Measurements from ENCODE around the gene LCMT1.

LCMT1 gene

DNA sequence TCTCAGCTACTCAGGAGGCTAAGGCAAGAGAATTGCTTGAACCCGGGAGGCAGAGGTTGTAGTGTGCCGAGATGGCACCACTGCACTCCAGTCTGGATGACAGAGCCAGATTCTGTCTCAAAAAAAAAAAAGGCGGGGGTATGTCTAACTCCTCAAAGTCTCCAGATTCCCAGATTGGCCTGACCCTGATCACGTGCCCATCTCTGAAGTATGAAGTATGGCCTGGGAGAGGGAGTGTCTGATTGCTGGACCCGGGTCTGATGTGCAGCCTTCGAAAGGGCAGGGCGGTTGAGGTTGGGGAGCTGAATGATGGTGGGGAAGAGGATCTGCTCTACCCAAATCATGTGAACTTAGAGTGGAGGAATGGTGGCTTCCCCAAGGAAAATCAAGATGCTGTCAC is 87.9 kb downstream of the LCMT1 start:
- no peak for DNase-seq

DNA sequence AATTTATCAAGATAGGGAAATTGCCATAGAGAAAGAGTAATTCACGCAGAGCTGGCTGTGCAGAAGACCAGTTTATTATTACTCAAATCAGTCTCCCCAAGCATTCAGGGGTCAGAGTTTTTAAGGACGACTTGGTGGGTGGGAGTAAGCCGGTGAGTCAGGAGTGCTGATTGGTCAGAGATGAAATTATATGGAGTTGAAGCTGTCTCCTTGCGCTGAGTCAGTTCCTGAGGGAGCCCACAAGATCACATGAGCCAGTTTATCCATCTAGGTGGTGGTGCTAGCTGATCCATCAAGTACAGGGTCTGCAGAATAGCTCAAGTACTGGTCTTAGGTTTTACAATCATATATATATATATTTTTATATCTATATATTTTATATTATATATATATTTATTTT is 99.2 kb downstream of the LCMT1 start:
- DNase-seq, result peak; percentile 61 to 82 (median 71)

DNA sequence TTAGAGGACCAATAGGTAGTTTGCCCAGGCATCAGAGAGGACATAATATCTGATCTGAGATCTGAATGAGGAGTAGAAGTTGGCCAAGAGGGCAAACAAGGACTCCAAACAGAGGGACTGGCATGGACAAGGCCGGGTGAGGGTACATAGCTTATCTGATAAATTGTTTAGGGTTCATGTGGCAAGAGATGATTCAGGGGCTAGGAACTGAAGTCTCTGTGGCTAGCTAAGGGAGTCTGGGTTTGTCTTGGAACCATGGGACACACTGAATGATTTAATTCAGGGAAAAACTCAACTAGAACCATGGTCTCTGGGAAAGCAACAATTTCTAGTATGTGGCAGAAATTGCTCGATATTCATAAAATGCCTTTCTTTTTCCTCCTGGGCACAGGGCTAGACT is 101.1 kb downstream of the LCMT1 start:
- no peak for DNase-seq

GRCh38 chr16:25213709-25214397 is 102.3 kb downstream of the LCMT1 start:
- DNase-seq, result no peak

GRCh38 chr16:25217112-25217511 is 105.6 kb downstream of the LCMT1 start:
- no peak for DNase-seq

DNA sequence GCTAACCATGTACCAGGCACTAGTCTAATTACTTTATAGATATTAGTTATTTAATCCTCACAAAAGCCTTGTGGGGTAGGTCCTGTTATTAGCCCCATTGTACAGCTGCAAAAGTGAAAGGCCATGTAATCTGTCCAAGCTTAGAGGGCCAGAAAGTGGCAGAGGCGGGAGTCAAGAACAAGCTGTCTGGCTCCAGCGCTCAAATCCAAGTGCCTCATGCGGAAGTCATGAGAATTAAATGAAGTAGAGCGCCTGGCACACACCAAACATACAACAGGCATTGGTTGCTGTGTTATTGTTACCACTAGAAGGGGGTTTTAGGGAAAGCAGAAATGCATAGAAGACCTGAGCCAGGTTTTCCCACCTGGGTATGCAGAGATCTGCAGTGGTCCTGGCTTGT is 106.4 kb downstream of the LCMT1 start:
- no peak for DNase-seq

GRCh38 chr16:25219070-25219737 is 107.7 kb downstream of the LCMT1 start:
- DNase-seq, result no peak

GRCh38 chr16:25222959-25223358 is 111.4 kb downstream of the LCMT1 start:
- no peak for DNase-seq

DNA sequence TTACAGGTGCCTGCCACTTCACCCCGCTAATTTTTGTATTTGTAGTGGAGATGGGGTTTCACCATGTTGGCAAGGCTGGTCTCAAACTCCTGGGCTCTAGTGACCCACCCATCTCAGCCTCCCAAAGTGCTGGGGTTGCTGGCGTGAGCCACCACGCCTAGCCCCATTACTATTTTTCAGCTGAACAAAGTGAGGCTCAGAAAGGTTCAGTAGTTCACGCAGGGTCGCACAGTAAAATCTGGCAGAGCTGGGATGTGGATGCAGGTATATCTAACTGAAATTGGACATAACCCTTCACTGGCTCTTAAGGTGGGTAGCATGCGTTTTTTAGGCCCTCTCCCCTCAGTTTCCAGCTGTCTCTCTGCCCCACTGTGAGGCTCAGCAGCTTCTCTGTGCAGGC is 112.4 kb downstream of the LCMT1 start:
- no peak for DNase-seq

DNA sequence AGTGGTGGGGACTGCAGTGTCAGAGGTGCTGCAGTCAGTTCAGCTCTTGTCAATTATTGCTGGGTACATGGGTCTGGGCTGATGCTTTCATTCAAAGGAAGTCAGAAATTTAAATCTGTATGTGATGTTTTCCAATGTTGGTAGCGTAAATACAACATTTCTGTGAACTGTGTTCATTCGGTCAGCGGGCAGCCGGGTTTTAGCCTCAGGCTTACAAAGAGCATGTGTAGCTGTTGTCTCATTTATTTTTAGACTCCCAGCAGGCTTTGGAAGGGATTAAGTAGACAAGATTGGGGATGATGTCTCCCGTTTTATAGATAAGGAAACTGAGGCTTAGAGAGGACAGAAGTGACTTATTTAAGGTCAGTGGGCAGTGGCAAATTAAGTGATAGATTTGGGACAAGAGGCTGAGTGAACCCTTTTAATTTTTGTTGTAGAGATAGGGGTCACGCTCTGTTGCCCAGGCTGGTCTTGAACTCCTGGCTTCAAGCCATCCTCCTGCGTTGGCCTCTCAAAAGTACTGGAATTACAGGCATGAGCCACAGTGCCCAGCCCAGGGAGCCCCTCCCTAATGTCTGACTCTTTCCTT is 113.3 kb downstream of the LCMT1 start:
- DNase-seq, result no peak
